NCI-H2227 (cell line): Measurements from ENCODE around the gene MGAT5.

Experiments used
- DNase-seq: peaks from one replicate; lab custom pipeline; 2025; ENCODE audit not compliant: unreplicated experiment; lab: John Stamatoyannopoulos, UW

The MGAT5 gene

DNA sequence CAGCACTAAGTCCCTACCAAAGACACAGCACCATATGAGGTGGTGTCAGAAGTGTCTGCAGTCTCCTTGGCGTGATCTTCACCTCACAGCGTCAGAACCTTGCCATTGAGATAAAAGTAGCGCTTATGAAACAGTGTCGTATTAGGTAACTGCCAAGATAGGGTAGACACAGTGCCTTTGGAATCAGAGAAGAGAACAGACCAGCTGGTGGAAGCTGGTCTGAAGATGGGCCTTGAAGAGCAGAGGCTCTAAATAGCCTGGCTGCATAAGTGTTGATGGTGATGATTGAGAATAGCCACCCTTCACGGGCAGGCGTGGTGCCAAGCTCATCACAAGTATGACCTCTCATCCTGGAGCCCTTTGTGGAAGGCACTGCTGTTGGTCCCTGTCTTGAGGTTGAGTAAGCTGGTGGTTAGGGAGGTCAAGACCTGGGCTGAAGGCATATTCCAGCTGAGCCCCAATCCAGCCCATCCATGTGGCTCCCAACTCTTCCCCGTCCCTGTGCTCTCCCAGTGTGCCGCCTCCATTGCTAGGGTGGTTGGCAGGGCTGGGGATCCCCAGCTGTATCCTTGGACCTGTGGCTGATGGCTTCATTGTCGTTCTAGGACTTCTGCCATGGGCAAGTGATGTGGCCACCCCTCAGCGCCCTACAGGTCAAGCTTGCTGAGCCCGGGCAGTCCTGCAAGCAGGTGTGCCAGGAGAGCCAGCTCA lies 187.4 kb downstream of the MGAT5 start:
- DNase-seq, result no peak

DNA sequence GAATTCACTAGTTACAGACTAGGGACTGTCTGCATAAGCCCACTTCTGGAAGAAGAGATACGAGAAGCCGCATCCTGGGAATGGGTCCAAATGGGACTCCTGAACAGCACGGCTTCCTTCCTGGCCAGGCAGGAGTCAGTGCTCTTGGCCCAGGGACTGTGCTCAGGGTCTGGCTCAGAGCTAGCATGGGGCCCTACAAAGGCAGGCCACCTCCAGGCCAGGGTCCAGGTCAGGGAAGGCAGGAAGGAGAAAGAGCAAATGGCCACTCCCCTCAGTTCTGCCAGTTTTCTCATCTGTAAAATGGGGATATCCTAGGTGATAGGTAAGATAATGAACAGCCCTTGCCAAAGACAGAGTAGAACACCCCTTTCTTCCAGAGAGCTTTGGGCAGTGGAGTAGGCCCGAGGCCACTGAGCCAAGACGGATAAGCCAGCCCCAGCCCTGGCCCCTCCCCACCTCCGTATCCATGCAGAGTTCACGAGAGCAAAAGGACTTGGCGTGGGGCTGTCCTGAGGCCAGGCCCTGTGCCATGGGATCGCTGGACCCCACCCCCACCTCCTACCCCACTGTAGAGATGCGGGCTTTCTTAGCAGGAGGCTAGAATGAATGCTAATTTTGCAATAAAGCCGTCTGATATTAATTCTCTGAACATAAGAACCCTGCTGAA lies 190.1 kb downstream of the MGAT5 start:
- no peak for DNase-seq

- DNase-seq, result no peak
Measured at GRCh38 chr2:134445116-134445515, 191.2 kb downstream of the MGAT5 start.

- peak; percentile 40 for DNase-seq
Measured at GRCh38 chr2:134445985-134446382, 192.1 kb downstream of the MGAT5 start.

DNA sequence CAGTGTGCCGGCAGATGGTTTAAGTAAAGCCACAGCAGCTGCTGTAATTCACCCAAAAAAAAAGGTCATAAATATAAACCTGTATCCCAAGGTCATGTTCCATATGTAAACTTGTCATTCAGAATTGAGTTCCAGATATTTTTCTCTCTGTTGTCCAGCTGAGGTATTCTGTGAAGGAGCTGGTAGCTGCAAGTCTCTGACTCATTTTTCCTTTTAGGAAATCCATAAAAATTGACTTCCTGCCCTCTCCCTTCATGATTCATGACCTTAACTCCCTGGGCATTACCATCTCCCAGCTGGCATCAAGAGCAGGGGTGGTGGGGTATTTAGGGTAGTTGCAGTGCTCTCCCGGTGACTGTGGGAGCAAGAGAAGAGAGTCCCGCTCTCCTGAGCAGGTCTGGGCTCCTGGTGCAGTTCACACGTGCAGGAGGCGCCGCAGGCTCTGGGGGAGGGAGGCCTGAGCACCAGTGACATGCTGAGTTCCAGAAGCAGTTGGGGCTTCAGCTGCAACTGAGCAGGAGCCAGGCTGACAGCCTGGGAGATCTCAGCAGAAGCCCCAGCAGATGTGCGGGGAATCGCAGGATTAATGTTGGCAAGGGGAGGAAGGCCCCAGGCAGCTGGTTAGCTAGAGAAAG lies 192.6 kb downstream of the MGAT5 start:
- DNase-seq, result peak; percentile 48

GRCh38 chr2:134447669-134448068 lies 193.8 kb downstream of the MGAT5 start:
- DNase-seq, result no peak

GRCh38 chr2:134448650-134449049 lies 194.8 kb downstream of the MGAT5 start:
- no peak for DNase-seq

GRCh38 chr2:134449157-134449556 lies 195.3 kb downstream of the MGAT5 start:
- DNase-seq, result no peak

GRCh38 chr2:134449751-134450513 lies 196.1 kb downstream of the MGAT5 start:
- no peak for DNase-seq

GRCh38 chr2:134451347-134451630 lies 197.4 kb downstream of the MGAT5 start:
- no peak for DNase-seq

- DNase-seq, result no peak
Measured at GRCh38 chr2:134452042-134452733, 198.3 kb downstream of the MGAT5 start.

DNA sequence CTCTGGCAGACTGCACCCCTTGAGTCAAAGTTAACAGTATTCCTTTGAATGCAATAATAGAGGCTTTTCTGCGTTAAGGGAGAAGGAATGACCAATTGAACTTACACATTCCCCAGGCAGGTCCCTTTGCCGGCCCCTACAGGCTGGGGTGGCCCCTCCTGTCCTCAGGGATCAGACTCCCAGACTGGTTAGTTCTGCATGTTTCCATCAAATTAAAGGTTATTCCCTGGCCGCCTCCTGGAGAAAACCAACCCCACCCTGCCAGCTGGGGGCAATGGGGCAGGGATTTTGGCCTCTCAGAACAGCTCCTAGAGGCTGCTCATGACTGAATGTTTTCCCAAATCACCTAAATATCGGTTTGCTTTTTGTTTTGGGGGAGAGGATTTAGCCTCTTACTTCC lies 199.6 kb downstream of the MGAT5 start:
- no peak for DNase-seq

DNA sequence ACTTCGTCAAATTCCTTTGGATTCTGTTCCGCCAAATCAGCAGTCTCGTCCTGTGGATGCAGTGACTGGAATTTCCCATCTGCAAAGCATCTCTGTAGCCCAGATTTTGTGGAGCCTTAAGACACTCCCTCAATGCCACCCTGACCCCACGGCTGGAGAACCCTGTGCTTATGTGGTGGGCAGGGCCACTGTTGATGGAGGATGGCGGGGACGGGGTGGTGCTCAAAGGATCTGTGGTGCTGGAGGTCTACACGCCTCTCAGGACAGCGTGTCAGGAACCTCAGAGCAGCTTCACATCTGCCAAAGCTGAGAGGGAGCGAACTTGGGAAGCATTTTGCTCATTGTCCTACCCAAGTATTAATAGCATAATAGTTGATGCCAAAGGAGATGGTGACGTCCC lies 200.1 kb downstream of the MGAT5 start:
- DNase-seq, result no peak

DNA sequence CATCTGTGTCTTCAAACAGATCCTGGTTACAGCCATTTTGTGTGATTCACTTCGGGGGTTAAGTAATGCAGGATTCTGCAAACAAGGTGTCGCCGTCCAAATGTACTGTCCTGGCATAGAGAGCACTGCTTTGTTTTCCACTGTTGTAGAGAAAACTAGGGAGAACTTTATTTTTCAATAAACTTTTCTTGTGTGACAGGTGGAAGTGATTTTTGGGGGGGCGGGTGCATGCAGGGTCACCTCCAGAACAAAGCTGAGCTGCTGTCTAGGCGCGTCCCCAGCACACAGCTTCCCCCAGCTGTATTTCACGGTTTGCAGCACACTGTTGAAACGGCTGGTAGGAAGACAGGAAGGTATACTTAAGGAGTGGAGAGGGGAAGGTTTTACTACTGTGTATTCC lies 200.6 kb downstream of the MGAT5 start:
- DNase-seq, result no peak

- no peak for DNase-seq
Measured at GRCh38 chr2:134454931-134455330, 201.1 kb downstream of the MGAT5 start.

- DNase-seq, result no peak
Measured at GRCh38 chr2:134455426-134455825, 201.6 kb downstream of the MGAT5 start.

DNA sequence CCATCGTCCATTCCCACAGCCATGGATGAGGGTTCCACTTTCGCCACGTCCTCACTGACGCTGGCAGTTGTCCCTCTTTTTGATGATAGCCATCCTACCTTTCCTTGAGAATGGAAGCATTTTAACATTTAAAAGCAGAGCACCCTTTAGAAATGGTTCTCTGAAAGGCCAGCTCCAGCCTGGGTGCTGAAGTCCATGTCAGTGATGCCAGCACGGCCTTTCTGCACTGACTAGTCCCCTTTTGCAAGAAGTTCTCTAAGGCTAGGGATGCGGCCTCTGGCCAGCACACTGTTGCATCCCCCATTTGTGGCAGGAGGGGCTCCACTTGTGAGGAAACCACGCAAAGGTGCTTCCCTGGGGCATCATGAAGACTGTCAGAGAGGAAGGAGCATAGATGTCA lies 203.5 kb downstream of the MGAT5 start:
- no peak for DNase-seq

DNA sequence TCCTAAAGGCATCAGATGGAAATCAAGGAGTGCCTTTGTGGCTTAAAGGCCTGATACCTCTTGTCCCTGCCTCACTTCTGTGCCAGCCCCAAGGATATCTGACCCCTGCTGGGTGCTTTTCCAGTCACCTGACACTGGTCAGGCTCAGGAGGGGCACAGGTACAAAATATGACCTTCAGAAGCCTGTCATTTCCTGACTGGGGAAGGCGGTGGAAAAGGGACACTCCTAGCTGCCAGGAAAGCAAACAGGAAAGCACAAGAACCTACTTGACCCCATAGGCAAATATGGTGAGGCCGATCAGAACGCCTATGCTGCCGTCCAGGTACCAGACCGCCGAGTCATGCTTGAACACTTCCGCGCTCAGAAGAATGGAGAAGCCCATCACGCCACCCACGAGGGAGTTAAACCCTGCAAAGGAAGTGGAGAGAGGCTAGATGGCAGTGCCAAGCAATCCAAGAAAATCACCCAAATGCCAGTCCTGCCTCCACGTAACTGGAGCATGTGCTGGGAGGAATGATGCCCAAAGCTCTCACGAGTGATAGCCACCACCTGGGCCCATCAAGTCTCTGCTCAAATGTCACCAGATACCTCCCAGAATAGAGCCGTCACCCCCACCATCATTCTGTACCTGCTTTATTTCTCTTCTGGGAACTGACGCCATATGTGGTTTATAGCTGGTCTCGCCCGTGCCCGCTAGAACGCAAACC lies 204.0 kb downstream of the MGAT5 start:
- DNase-seq, result no peak

- no peak for DNase-seq
Measured at GRCh38 chr2:134458473-134458853, 204.6 kb downstream of the MGAT5 start.

DNA sequence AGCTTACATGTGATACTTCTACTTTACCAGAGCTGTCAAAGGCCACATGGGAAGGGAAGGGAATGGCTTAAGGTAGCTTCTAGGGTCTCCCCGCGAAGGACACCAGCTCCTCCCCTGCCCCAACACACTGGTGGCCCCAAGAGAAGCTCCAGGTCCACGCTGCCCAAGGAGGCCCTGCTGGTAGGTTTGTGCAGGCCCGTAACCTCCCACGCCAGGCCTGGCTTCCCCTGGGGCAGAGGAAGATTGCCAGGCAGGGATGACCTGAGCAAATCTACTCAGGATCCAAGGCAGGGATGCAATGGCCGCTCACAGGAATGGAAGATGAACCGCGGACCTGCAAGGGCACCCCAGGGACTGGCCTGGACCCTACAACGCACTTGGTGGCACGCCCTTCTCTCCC lies 205.1 kb downstream of the MGAT5 start:
- DNase-seq, result no peak
